ENCODE data around the gene KIAA0513. TPM values are rescaled to one million over a fixed set of nuclear protein-coding genes. Genes with fewer than 3 reads are reported as not detected.

The KIAA0513 gene
- total RNA-seq, 1 donor from 2014 or later = 0.62 TPM

- ATAC-seq (ENCODE audit: low read depth) = no peak
- Mint-ChIP-seq H3K36me3 (ENCODE audit: low read depth) (peaks cover 86% of the 10 kb centered on the region), H3K27ac (no peak overlapping the region), H3K4me3 (no peak overlapping the region), H3K4me1 (no peaks in the 10 kb centered on the region), H3K9me3 (no peaks in the 10 kb centered on the region), H3K27me3 (no peaks in the 10 kb centered on the region)
- CTCF ChIA-PET = no interaction called here
- no peak for TF ChIP-seq CTCF (IDR thresholded peaks at IDR 0.05)
- intact Hi-C loops (cut with micrococcal nuclease) = no loop called here
- DNase-seq = no peak
- POLR2A ChIA-PET = no interaction called here
Observed at GRCh38 chr16:84986102-84986501, 41.5 kb upstream of the KIAA0513 start.

- POLR2A ChIA-PET = no interaction called here
- DNase-seq = no peak
- Mint-ChIP-seq H3K4me1 (no peaks in the 10 kb centered on the region), H3K27me3 (no peaks in the 10 kb centered on the region), H3K9me3 (no peaks in the 10 kb centered on the region), H3K4me3 (no peak overlapping the region), H3K27ac (no peak overlapping the region), H3K36me3 (ENCODE audit: low read depth) (peaks cover 83% of the 10 kb centered on the region)
- intact Hi-C loops (cut with micrococcal nuclease) = no loop called here
- CTCF ChIA-PET = no interaction called here
- no peak for ATAC-seq (ENCODE audit: low read depth)
- no peak for TF ChIP-seq CTCF (IDR thresholded peaks at IDR 0.05)
Observed at GRCh38 chr16:84986879-84987278, 40.7 kb upstream of the KIAA0513 start.

GRCh38 chr16:84988328-84989080 is 39.1 kb upstream of the KIAA0513 start:
- Mint-ChIP-seq H3K27ac (no peak overlapping the region), H3K4me1 (no peaks in the 10 kb centered on the region), H3K36me3 (ENCODE audit: low read depth) (peaks cover 85% of the 10 kb centered on the region), H3K9me3 (no peaks in the 10 kb centered on the region), H3K27me3 (no peaks in the 10 kb centered on the region), H3K4me3 (no peak overlapping the region)
- TF ChIP-seq CTCF (IDR thresholded peaks at IDR 0.05) = no peak
- no peak for DNase-seq
- intact Hi-C loops (cut with micrococcal nuclease) = no loop called here
- POLR2A ChIA-PET = no interaction called here
- CTCF ChIA-PET = no interaction called here
- ATAC-seq (ENCODE audit: low read depth) = no peak

GRCh38 chr16:84989749-84990620 is 37.6 kb upstream of the KIAA0513 start:
- no peak for TF ChIP-seq CTCF (IDR thresholded peaks at IDR 0.05)
- H3K36me3 Mint-ChIP-seq (ENCODE audit: low read depth) = peaks cover 91% of the 10 kb centered on the region
- DNase-seq (no peak), ATAC-seq (ENCODE audit: low read depth) (no peak)
- intact Hi-C loops (cut with micrococcal nuclease) = no loop called here
- H3K27me3 Mint-ChIP-seq = no peaks in the 10 kb centered on the region
- ChIA-PET POLR2A (interaction anchor here (0.6 kb wide), 1 partner anchor 1944 kb away, joined by 3 read pairs; no protein-coding TSS in a partner anchor), CTCF (no interaction called here)
- no peak overlapping the region for H3K4me3 Mint-ChIP-seq
- peaks cover 4% of the 10 kb centered on the region for H3K4me1 Mint-ChIP-seq
- H3K9me3 Mint-ChIP-seq = no peaks in the 10 kb centered on the region
- H3K27ac Mint-ChIP-seq = no peak overlapping the region

- Mint-ChIP-seq H3K36me3 (ENCODE audit: low read depth) (peaks cover 91% of the 10 kb centered on the region), H3K4me3 (no peak overlapping the region), H3K9me3 (no peaks in the 10 kb centered on the region), H3K27me3 (no peaks in the 10 kb centered on the region), H3K4me1 (peaks cover 8% of the 10 kb centered on the region), H3K27ac (no peak overlapping the region)
- no peak for TF ChIP-seq CTCF (IDR thresholded peaks at IDR 0.05)
- DNase-seq (no peak), ATAC-seq (ENCODE audit: low read depth) (no peak)
- intact Hi-C loops (cut with micrococcal nuclease) = no loop called here
- CTCF ChIA-PET = no interaction called here
- POLR2A ChIA-PET = no interaction called here
Observed at GRCh38 chr16:84990782-84991181, 36.8 kb upstream of the KIAA0513 start.
